K562 (cell line): ENCODE data around the gene MECP2. TPM values are rescaled to one million over a fixed set of nuclear protein-coding genes. Genes with fewer than 3 reads are reported as not detected.
A peak's percentile ranks its signal among the peaks of the same experiment; 100 is the strongest.

Experiments used
- ATAC-seq: fragments of 200-7000 bp; cut with Tn5 transposase; 3 replicates; pipeline ENCODE4 v1.9.1; 2020; ENCODE audit warnings: moderate library complexity
- BruUV-seq: library from RNA; stranded (reverse); fragments of 400-500 nt; replicated peaks from 2 replicates; lab custom pipeline; 2021; lab: Mats Ljungman, UMichigan
- CTCF ChIA-PET: fragments of 300-600 bp; formaldehyde crosslinking; extraction: SDS; loops from one replicate; lab custom pipeline; 2021; ENCODE audit warnings: low intra/inter-chr PET ratio; lab: Yijun Ruan, JAX
- POLR2A ChIA-PET: fragments of 300-600, 350-650 bp; sonication (Branson Sonifier 250); formaldehyde crosslinking; extraction: SDS; loops from one replicate; lab custom pipeline; 2021; ENCODE audit warnings: antibody characterized with exemption, inconsistent platforms; lab: Yijun Ruan, JAX
- DNase-seq, 4 experiments: peaks; one replicate each; pipeline versions ENCODE4 v3.0.0 to v3.0.0-alpha.2; 2011 to 2018; ENCODE audit warnings: low spot score in 3 of 4, mixed read lengths in 3 of 4; ENCODE audit errors: extremely low read depth in 1 of 4
- FAIRE-seq: peaks from 2 replicates; lab custom pipeline; 2011; peaks lifted over from hg19 to GRCh38; lab: Jason Lieb, UNC
- H2AFZ ChIP-seq: 2 replicates; pipeline ENCODE4 v1.6.0; 2011; ENCODE audit warnings: low read depth, low read length, control low read depth, inconsistent platforms
- H3K27ac ChIP-seq: fragments of 200-600 bp; 3 replicates; pipeline ENCODE4 v1.8.0; 2011; ENCODE audit warnings: low read depth, mild to moderate bottlenecking, control low read depth, inconsistent platforms, low read length, moderate library complexity, mixed read lengths; ENCODE audit errors: extremely low read depth
- H3K27me3 ChIP-seq, 2 experiments: fragments of 300-600 bp in 1 of 2; 2 replicates in 1 of 2; 3 replicates in 1 of 2; pipeline versions ENCODE4 v1.6.0 to v1.8.0; 2011; ENCODE audit warnings: inconsistent platforms in 2 of 2, low read length in 2 of 2, mild to moderate bottlenecking in 1 of 2, mixed read lengths in 1 of 2, moderate library complexity in 1 of 2; ENCODE audit not compliant: control insufficient read depth in 2 of 2, insufficient read depth in 2 of 2
- H3K36me3 ChIP-seq: fragments of 300-600 bp; 3 replicates; pipeline ENCODE4 v1.8.0; 2011; ENCODE audit warnings: mild to moderate bottlenecking, low read length, inconsistent platforms; ENCODE audit not compliant: control insufficient read depth, insufficient read depth
- H3K4me1 ChIP-seq, 2 experiments: fragments of 200-600 bp in 1 of 2; replicated peaks in 1 of 2; 2 replicates in 1 of 2; 3 replicates in 1 of 2; pipeline versions ENCODE4 v1.5.1 to v1.8.0; 2011; ENCODE audit warnings: inconsistent platforms in 2 of 2, low read length in 2 of 2, mild to moderate bottlenecking in 1 of 2, mixed read lengths in 1 of 2, moderate library complexity in 1 of 2; ENCODE audit not compliant: control insufficient read depth in 2 of 2, insufficient read depth in 2 of 2
- H3K4me2 ChIP-seq: 2 replicates; pipeline ENCODE4 v1.6.1; 2011; ENCODE audit warnings: low read length, control low read depth, inconsistent platforms, mixed read lengths; ENCODE audit not compliant: insufficient read depth
- H3K4me3 ChIP-seq: fragments of 200-600 bp; sonication (generic), shearing (Covaris generic); 2 replicates; pipeline ENCODE4 v1.5.1; 2016; ENCODE audit warnings: control low read depth, inconsistent platforms
- H3K79me2 ChIP-seq: fragments of 200-600 bp; 3 replicates; pipeline ENCODE4 v1.8.0; 2011; ENCODE audit warnings: low read length, inconsistent platforms; ENCODE audit not compliant: control insufficient read depth, insufficient read depth
- H3K9ac ChIP-seq, 2 experiments: 2 replicates each; pipeline versions ENCODE4 v1.6.0 to v1.6.1; 2011; ENCODE audit warnings: low read depth in 2 of 2, low read length in 2 of 2, control low read depth in 1 of 2, inconsistent platforms in 1 of 2, mild to moderate bottlenecking in 1 of 2, mixed read lengths in 1 of 2; ENCODE audit not compliant: insufficient read depth in 1 of 2
- H3K9me1 ChIP-seq: one replicate; pipeline ENCODE4 v1.6.0; 2011; ENCODE audit warnings: inconsistent platforms, mild to moderate bottlenecking, low read length, moderate library complexity; ENCODE audit not compliant: control insufficient read depth, insufficient read depth
- H3K9me3 ChIP-seq: replicated peaks from 2 replicates; pipeline ENCODE4 v1.5.1; 2011; ENCODE audit warnings: low read depth, low read length, inconsistent platforms; ENCODE audit not compliant: control insufficient read depth, insufficient read depth
- H4K20me1 ChIP-seq: replicated peaks from 2 replicates; pipeline ENCODE4 v1.6.1; 2011; ENCODE audit warnings: low read length, inconsistent platforms, mixed read lengths; ENCODE audit not compliant: control insufficient read depth, insufficient read depth
- BHLHE40 ChIP-seq: IDR thresholded peaks from 2 replicates; pipeline ENCODE4 v1.6.1; 2011; ENCODE audit warnings: low read length, improper control_type of control experiment
- BRD9 ChIP-seq: fragments of 450-650 bp; IDR thresholded peaks from 2 replicates; pipeline ENCODE4 v1.6.1; 2018; ENCODE audit warnings: low read depth; ENCODE audit not compliant: partially characterized antibody
- BRF2 ChIP-seq: IDR thresholded peaks from 3 replicates; pipeline ENCODE4 v1.6.1; 2011; ENCODE audit warnings: borderline replicate concordance, mild to moderate bottlenecking; ENCODE audit not compliant: insufficient read length, insufficient read depth
- EP300 ChIP-seq: IDR thresholded peaks from 2 replicates; pipeline ENCODE4 v1.6.1; 2012; ENCODE audit warnings: low read length, improper control_type of control experiment
- ETV5 ChIP-seq: sonication (generic); formaldehyde crosslinking; IDR thresholded peaks from 2 replicates; pipeline ENCODE4 v1.4.0; 2020; ENCODE audit warnings: low read depth, mild to moderate bottlenecking, missing genetic modification reagents
- HDAC3 ChIP-seq: fragments of 450-650 bp; IDR thresholded peaks from 2 replicates; pipeline ENCODE4 v1.6.1; 2018; ENCODE audit warnings: borderline replicate concordance, mild to moderate bottlenecking, moderate library complexity; ENCODE audit not compliant: partially characterized antibody
- HDAC6 ChIP-seq: IDR thresholded peaks from 2 replicates; pipeline ENCODE4 v1.6.1; 2012; ENCODE audit warnings: low read depth, mild to moderate bottlenecking, control low read depth, inconsistent platforms, low read length, moderate library complexity
- KDM1A ChIP-seq, 2 experiments: fragments of 450-650 bp; IDR thresholded peaks; 2 replicates each; pipeline ENCODE4 v1.6.1; 2016; ENCODE audit warnings: mild to moderate bottlenecking in 2 of 2
- MAFG ChIP-seq: fragments of 450-650 bp; conservative IDR thresholded peaks from 2 replicates; pipeline ENCODE4 v1.6.1; 2016; ENCODE audit warnings: missing genetic modification characterization, missing compliant biosample characterization
- MYBL2 ChIP-seq, 2 experiments: fragments of 450-650 bp in 1 of 2; sonication (generic) in 1 of 2; formaldehyde crosslinking in 1 of 2; IDR thresholded peaks; 2 replicates each; pipeline versions ENCODE4 v1.6.1 to v1.8.1; 2017 to 2022; ENCODE audit warnings: borderline replicate concordance in 1 of 2, inconsistent platforms in 1 of 2, low read depth in 1 of 2, mild to moderate bottlenecking in 1 of 2, missing genetic modification reagents in 1 of 2, moderate library complexity in 1 of 2
- NONO ChIP-seq, 2 experiments: fragments of 200-400 bp in 1 of 2; fragments of 450-650 bp in 1 of 2; formaldehyde crosslinking in 1 of 2; IDR thresholded peaks; 2 replicates each; pipeline ENCODE4 v1.6.1; 2017; ENCODE audit warnings: low read depth in 2 of 2, mild to moderate bottlenecking in 2 of 2, moderate library complexity in 2 of 2, low read length in 1 of 2
- PML ChIP-seq: IDR thresholded peaks from 2 replicates; pipeline ENCODE4 v1.6.1; 2012; ENCODE audit warnings: low read length, inconsistent platforms
- POLR3A ChIP-seq: IDR thresholded peaks from 2 replicates; pipeline ENCODE4 v1.6.1; 2011; ENCODE audit warnings: borderline replicate concordance, mild to moderate bottlenecking, moderate library complexity; ENCODE audit not compliant: insufficient read length, insufficient read depth; ENCODE audit errors: extremely low read depth
- POU5F1 ChIP-seq: fragments of 150-350 bp; IDR thresholded peaks from 2 replicates; pipeline ENCODE4 v1.6.1; 2014; ENCODE audit warnings: borderline replicate concordance, low read length, low read depth, mild to moderate bottlenecking; ENCODE audit not compliant: partially characterized antibody
- PTBP1 ChIP-seq: fragments of 200-400 bp; formaldehyde crosslinking; IDR thresholded peaks from 2 replicates; pipeline ENCODE4 v1.6.1; 2017; ENCODE audit warnings: low read depth, low read length
- RFX5 ChIP-seq: IDR thresholded peaks from 2 replicates; pipeline ENCODE4 v1.6.1; 2011; ENCODE audit warnings: low read depth, mild to moderate bottlenecking, improper control_type of control experiment, low read length
- ZNF277 ChIP-seq: fragments of 250-450 bp; sonication (Bioruptor Pico); IDR thresholded peaks from 2 replicates; pipeline ENCODE4 v1.8.0; 2022; ENCODE audit warnings: inconsistent platforms, mild to moderate bottlenecking, moderate library complexity, borderline replicate concordance
- ZZZ3 ChIP-seq: fragments of 450-650 bp; IDR thresholded peaks from 2 replicates; pipeline ENCODE4 v1.6.1; 2016; ENCODE audit warnings: antibody characterized with exemption, mild to moderate bottlenecking, moderate library complexity
- WGBS: fragments of 100-300 bp; shearing (Covaris generic); methylation state at CpG from one replicate; pipeline ENCODE4 v1.1.6; 2016; ENCODE audit warnings: low coverage, mixed read lengths; ENCODE audit not compliant: insufficient coverage; ENCODE audit errors: missing lambda C conversion rate; 5-methylcytosine and 5-hydroxymethylcytosine counted together
- in situ Hi-C: fragments of 300-500 bp; cut with MboI; formaldehyde crosslinking; loops from 4 replicates; pipeline ENCODE4 v1.15.0; 2018; ENCODE audit warnings: inconsistent platforms, mixed read lengths
- intact Hi-C: fragments of 100-400 bp; cut with micrococcal nuclease; formaldehyde crosslinking; loops from 2 replicates; pipeline ENCODE4 v1.14.2; 2022
- polyA plus RNA-seq, 8 experiments: library from polyadenylated mRNA; depleted of rRNA in 4 of 8; stranded (reverse) in 5 of 8; unstranded in 3 of 8; fragments of >200 nt; fragmentation: Nextera tagmentation in 2 of 8; fragmentation: Illumina TruSeq in 1 of 8; extraction: Ambion mirVana in 2 of 8; extraction: Trizol in 1 of 8; gene quantifications; 2 replicates each; pipeline versions ENCODE4 v1.2.1 to v1.2.3, GENCODE V29; 2011 to 2014; ENCODE audit warnings: inconsistent platforms in 1 of 8, missing spikeins in 1 of 8
- total RNA-seq, 7 experiments: library from RNA; depleted of rRNA in 6 of 7; stranded (reverse); fragments of >200 nt in 6 of 7; fragmentation: Illumina TruSeq in 2 of 7; extraction: Trizol in 2 of 7; gene quantifications; 2 replicates each; pipeline versions ENCODE4 v1.2.1 to v1.2.3, GENCODE V29; 2011 to 2021; ENCODE audit warnings: low replicate concordance in 1 of 7
- TF ChIP-seq, protein P1 (sequence below): fragments of 450-650 bp; conservative IDR thresholded peaks from 2 replicates; pipeline ENCODE4 v1.6.1; 2016; ENCODE audit warnings: missing genetic modification characterization, low read depth, mild to moderate bottlenecking, missing compliant biosample characterization, moderate library complexity

Gene MECP2
- total and polyA plus RNA-seq, 9 of the 15 experiments (the other 6 are each of a cell fraction or from before 2014, with no cell fraction given): 2.1 to 50.9 (median 30.5) TPM

DNA sequence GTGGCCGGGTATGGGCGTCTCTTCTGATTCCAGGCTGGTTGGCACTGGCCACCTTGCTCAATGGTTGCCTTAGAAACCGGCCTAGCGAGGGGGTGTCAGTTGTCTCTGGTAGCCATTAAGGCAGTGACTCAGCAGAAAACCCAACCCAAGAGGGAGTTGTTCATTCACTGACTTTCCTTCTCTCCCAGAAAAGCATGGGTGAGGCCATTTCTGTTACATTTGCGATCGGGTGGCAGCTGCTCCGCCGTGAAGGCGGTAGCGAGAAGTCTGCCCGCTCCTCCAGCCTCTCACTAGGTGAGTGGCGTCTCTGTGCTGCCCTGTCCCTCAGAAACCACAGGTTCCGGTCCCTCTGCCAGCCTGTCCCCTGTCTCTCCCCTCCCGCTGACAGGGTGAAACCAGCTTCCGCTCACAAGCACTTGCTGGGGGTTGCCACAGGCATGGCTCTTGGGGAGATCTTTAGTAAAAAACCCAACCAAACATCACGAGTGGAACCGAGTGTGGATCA lies 95.2 kb downstream of the MECP2 start:
- peak; percentile 97 for FAIRE-seq
- 16% methylated on average over 15 of the region's 17 CpGs for WGBS
- intact Hi-C loops: no loop called here
- CTCF ChIA-PET: no interaction called here
- DNase-seq: peak; percentile 42 to 89 (median 66)
- POLR2A ChIA-PET: interaction anchor here (0.6 to 4.7 kb wide), 5 partner anchors 8 to 29 kb away, joined by 3 to 23 read pairs (median 6); partner anchors contain the start of gene TMEM187
- H3K27me3 ChIP-seq: no peaks in the 10 kb centered on the region
- no peak overlapping the region for H3K4me3 ChIP-seq
- peak overlapping the region; percentile 91 for H2AFZ ChIP-seq
- ATAC-seq: peak; percentile 92
- H3K9me1 ChIP-seq: no peaks in the 10 kb centered on the region
- no TSS peak for BruUV-seq
- in situ Hi-C loops: no loop called here
- H3K9ac ChIP-seq: peak overlapping the region; percentile 82 to 93
- H3K36me3 ChIP-seq: peaks cover 11% of the 10 kb centered on the region; the same call in 2 of the 3 replicates
- H3K4me2 ChIP-seq: peak overlapping the region; percentile 77
- no peaks in the 10 kb centered on the region for H3K79me2 ChIP-seq
- no peaks in the 10 kb centered on the region for H4K20me1 ChIP-seq
- no peaks in the 10 kb centered on the region for H3K9me3 ChIP-seq
- H3K27ac ChIP-seq: peak overlapping the region; percentile 97
- peaks cover 12 to 18% of the 10 kb centered on the region in 2 experiments; a peak in 4 of 5 replicates for H3K4me1 ChIP-seq
- TF ChIP-seq HDAC3 (no peak), ZNF277 (CRISPR knock-in tag) (no peak), ZZZ3 (no peak), PML (no peak), ETV5 (CRISPR knock-in tag) (no peak), RFX5 (no peak), BHLHE40 (no peak), KDM1A (IDR thresholded peaks at IDR 0.05) (no peak), HDAC6 (no peak), POLR3A (no peak), BRD9 (no peak), BRF2 (no peak), POU5F1 (no peak), EP300 (no peak), NONO (IDR thresholded peaks at IDR 0.05; ENCODE audit: low read depth in 2 of 2, low read length in 1 of 2) (no peak), MAFG (tag) (peak; percentile 99), PTBP1 (no peak), MYBL2 (IDR thresholded peaks at IDR 0.05; ENCODE audit: low read depth) (no peak), MYBL2 (CRISPR knock-in tag; IDR thresholded peaks at IDR 0.05; ENCODE audit: borderline replicate concordance) (no peak)
- TF ChIP-seq, protein P1, sequence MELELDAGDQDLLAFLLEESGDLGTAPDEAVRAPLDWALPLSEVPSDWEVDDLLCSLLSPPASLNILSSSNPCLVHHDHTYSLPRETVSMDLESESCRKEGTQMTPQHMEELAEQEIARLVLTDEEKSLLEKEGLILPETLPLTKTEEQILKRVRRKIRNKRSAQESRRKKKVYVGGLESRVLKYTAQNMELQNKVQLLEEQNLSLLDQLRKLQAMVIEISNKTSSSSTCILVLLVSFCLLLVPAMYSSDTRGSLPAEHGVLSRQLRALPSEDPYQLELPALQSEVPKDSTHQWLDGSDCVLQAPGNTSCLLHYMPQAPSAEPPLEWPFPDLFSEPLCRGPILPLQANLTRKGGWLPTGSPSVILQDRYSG (tag): peak; percentile 99
